Rectal smooth muscle tissue (tissue), 1 donor: ENCODE data around the gene PBRM1.

ENCODE experiments used
- H3K27ac ChIP-seq: one replicate; pipeline ENCODE4 v1.7.0; 2013; ENCODE audit warnings: low read depth, low read length, inconsistent platforms
- H3K27me3 ChIP-seq: one replicate; pipeline ENCODE4 v1.7.0; 2013; ENCODE audit warnings: low read length; ENCODE audit not compliant: control insufficient read depth, insufficient read depth
- H3K36me3 ChIP-seq: one replicate; pipeline ENCODE4 v1.7.0; 2013; ENCODE audit warnings: low read length; ENCODE audit not compliant: control insufficient read depth, insufficient read depth
- H3K4me1 ChIP-seq: one replicate; pipeline ENCODE4 v1.7.0; 2013; ENCODE audit warnings: low read length; ENCODE audit not compliant: control insufficient read depth, insufficient read depth
- H3K4me3 ChIP-seq: one replicate; pipeline ENCODE4 v1.7.0; 2013; ENCODE audit warnings: low read length
- H3K9ac ChIP-seq: one replicate; pipeline ENCODE4 v1.7.0; 2013; ENCODE audit warnings: low read length

Gene PBRM1

GRCh38 chr3:52520141-52520667 is 165.5 kb downstream of the PBRM1 start:
- no peaks in the 10 kb centered on the region for H3K36me3 ChIP-seq
- H3K27me3 ChIP-seq, result no peaks in the 10 kb centered on the region

GRCh38 chr3:52519445-52520140 is 166.1 kb downstream of the PBRM1 start:
- H3K4me1 ChIP-seq, result no peaks in the 10 kb centered on the region
- H3K27ac ChIP-seq, result no peak overlapping the region
- no peaks in the 10 kb centered on the region for H3K36me3 ChIP-seq
- no peak overlapping the region for H3K9ac ChIP-seq
- no peaks in the 10 kb centered on the region for H3K27me3 ChIP-seq
- H3K4me3 ChIP-seq, result no peak overlapping the region

More at GRCh38 chr3:52520141-52520667, 165.5 kb downstream of the PBRM1 start:
- no peak overlapping the region for H3K9ac ChIP-seq
- no peaks in the 10 kb centered on the region for H3K4me1 ChIP-seq
- H3K27ac ChIP-seq, result no peak overlapping the region
- no peak overlapping the region for H3K4me3 ChIP-seq

GRCh38 chr3:52518723-52519444 is 166.8 kb downstream of the PBRM1 start:
- Histone ChIP-seq H3K27me3 (no peaks in the 10 kb centered on the region), H3K27ac (no peak overlapping the region), H3K4me3 (peak overlapping the region; percentile 30), H3K36me3 (no peaks in the 10 kb centered on the region), H3K4me1 (no peaks in the 10 kb centered on the region), H3K9ac (no peak overlapping the region)

GRCh38 chr3:52517796-52518722 is 167.7 kb downstream of the PBRM1 start:
- peak overlapping the region; percentile 30 for H3K4me3 ChIP-seq
- H3K9ac ChIP-seq, result no peak overlapping the region
- H3K4me1 ChIP-seq, result no peaks in the 10 kb centered on the region
- H3K36me3 ChIP-seq, result no peaks in the 10 kb centered on the region
- no peaks in the 10 kb centered on the region for H3K27me3 ChIP-seq
- no peak overlapping the region for H3K27ac ChIP-seq

GRCh38 chr3:52516509-52517195 is 169.1 kb downstream of the PBRM1 start:
- no peak overlapping the region for H3K4me3 ChIP-seq
- no peak overlapping the region for H3K9ac ChIP-seq
- no peaks in the 10 kb centered on the region for H3K36me3 ChIP-seq
- H3K4me1 ChIP-seq, result no peaks in the 10 kb centered on the region
- no peak overlapping the region for H3K27ac ChIP-seq
- no peaks in the 10 kb centered on the region for H3K27me3 ChIP-seq

- no peaks in the 10 kb centered on the region for H3K27me3 ChIP-seq
- no peaks in the 10 kb centered on the region for H3K36me3 ChIP-seq
- no peak overlapping the region for H3K27ac ChIP-seq
Measured at GRCh38 chr3:52515192-52515591, 170.5 kb downstream of the PBRM1 start.

GRCh38 chr3:52514576-52514975 is 171.1 kb downstream of the PBRM1 start:
- Histone ChIP-seq H3K36me3 (no peaks in the 10 kb centered on the region), H3K9ac (no peak overlapping the region), H3K4me3 (no peak overlapping the region), H3K27ac (no peak overlapping the region), H3K4me1 (no peaks in the 10 kb centered on the region), H3K27me3 (no peaks in the 10 kb centered on the region)

More at GRCh38 chr3:52515192-52515591, 170.5 kb downstream of the PBRM1 start:
- Histone ChIP-seq H3K4me1 (no peaks in the 10 kb centered on the region), H3K9ac (no peak overlapping the region), H3K4me3 (no peak overlapping the region)

GRCh38 chr3:52513281-52513680 is 172.4 kb downstream of the PBRM1 start:
- Histone ChIP-seq H3K27ac (no peak overlapping the region), H3K4me1 (no peaks in the 10 kb centered on the region), H3K36me3 (no peaks in the 10 kb centered on the region), H3K4me3 (no peak overlapping the region), H3K9ac (no peak overlapping the region), H3K27me3 (no peaks in the 10 kb centered on the region)

GRCh38 chr3:52512727-52513126 is 173.0 kb downstream of the PBRM1 start:
- H3K4me1 ChIP-seq, result no peaks in the 10 kb centered on the region
- H3K9ac ChIP-seq, result no peak overlapping the region
- no peak overlapping the region for H3K4me3 ChIP-seq
- H3K27me3 ChIP-seq, result no peaks in the 10 kb centered on the region
- no peaks in the 10 kb centered on the region for H3K36me3 ChIP-seq
- no peak overlapping the region for H3K27ac ChIP-seq

- Histone ChIP-seq H3K4me1 (no peaks in the 10 kb centered on the region), H3K9ac (no peak overlapping the region), H3K4me3 (no peak overlapping the region), H3K36me3 (no peaks in the 10 kb centered on the region), H3K27me3 (no peaks in the 10 kb centered on the region), H3K27ac (no peak overlapping the region)
Measured at GRCh38 chr3:52512105-52512504, 173.6 kb downstream of the PBRM1 start.

- H3K27me3 ChIP-seq, result no peaks in the 10 kb centered on the region
- no peak overlapping the region for H3K9ac ChIP-seq
- H3K27ac ChIP-seq, result no peak overlapping the region
- no peaks in the 10 kb centered on the region for H3K36me3 ChIP-seq
- H3K4me1 ChIP-seq, result no peaks in the 10 kb centered on the region
- H3K4me3 ChIP-seq, result no peak overlapping the region
Measured at GRCh38 chr3:52511509-52511908, 174.2 kb downstream of the PBRM1 start.
